Measurements from ENCODE around the gene RACK1. TPM values are rescaled to one million over a fixed set of nuclear protein-coding genes. Genes with fewer than 3 reads are reported as not detected.
"Not testable (repeated sequence)": the region's sequence is repeated elsewhere in the genome, so short reads cannot be mapped to it uniquely, and the experiment has no call there.

The RACK1 gene
- 1,122 TPM for total RNA-seq

DNA sequence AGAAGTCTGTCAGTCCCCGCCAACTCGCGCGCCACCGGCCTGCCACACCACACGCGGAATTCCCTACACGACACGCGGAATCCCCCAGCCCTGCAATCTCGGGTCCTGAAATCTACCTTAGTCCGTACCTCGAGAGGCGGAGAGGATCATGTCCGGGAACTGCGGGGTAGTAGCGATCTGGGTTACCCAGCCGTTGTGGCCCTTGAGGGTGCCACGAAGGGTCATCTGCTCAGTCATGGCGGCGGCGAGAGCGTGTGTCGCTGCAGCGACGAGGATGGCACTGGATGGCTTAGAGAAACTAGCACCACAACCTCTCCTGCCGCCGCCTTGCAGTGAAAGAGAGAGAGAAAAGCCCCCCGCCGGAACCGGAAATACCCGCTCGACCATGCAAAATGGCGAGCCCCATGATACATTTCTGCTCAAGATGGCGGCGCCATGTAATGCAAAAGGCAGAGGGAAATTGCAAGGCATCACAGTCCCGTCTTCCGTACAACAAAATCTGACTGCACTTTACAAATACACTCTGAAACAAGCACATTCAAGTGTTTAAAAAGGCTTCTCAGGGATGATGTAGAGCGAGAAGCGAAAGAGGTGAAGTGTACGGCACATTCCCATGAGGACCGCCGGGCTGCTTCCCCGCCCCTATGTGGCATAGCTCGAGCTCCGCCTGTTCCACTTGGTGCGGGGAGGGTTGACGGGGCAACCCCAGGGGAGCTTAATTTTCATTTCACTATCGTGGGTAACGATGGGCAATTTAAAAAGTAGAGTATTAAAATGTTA lies at the start of gene RACK1:
RACK1 (minus strand) TSS at position 343 of the 780 bp plus-strand sequence; CDS start at position 237, 106 bp downstream.
- intact Hi-C loops (cut with DNase I): no loop called here

DNA sequence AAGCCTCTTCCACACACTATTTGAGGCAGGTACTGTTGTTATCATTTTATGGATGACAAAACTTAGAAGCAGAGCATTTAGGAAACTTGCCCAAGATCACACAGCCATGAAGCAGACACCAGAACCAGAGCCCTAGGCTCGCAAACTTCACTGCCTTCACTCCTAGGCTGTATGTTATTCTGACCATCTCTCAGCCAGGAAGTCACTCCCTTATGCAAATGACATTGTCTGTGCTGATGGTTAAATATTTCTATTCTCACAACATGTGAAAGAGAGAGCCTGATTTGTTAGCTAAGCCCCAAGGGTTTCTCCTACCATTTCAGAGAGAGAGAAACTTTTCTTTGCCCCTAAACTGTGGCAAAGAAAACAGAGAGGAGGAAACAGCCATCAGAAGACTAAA lies 43.6 kb upstream of the RACK1 start:
- ATAC-seq; intact Hi-C loops (cut with DNase I); DNase-seq (ENCODE audit: low spot score): not testable (repeated sequence)

More for the DNA sequence above, at the start of gene RACK1:
- DNase-seq (ENCODE audit: low spot score): peak; percentile 92
- ATAC-seq: peak; percentile 82

DNA sequence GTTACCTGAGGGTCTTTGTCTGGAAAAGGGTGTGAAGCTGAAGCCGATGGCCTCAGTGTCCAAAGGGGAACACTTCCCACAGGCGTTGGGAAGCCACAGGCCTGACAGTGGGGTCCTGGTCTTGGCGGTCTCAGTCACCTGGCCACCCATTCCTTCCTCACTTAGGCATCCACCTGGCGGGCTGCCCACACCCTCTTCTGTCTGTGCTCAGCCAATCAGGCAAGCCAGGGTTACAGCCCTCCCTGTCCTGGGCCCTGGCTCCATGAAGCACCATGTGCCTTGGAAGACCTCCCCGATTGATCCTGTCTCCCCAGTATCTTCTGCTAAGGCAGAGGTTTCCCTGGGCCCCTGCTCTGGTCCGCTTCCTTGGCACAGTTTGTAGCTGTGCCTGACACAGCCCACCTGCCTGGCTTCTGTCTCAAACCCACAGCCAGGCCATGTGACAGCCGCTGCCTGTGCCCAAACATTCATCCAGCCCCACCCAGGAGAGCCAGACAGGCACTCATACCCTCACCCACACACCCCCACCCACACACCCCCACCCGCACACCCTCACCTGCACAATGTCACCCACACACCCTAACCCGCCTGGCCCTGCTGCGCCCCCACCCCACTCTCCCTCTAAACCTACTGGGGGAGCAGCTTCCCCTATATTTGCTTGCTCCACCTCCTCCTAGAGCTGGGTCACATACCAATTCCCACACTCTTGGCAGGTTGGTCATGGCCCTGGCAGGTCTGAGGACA lies 42.4 kb upstream of the RACK1 start:
- ATAC-seq; intact Hi-C loops (cut with DNase I); DNase-seq (ENCODE audit: low spot score): not testable (repeated sequence)

DNA sequence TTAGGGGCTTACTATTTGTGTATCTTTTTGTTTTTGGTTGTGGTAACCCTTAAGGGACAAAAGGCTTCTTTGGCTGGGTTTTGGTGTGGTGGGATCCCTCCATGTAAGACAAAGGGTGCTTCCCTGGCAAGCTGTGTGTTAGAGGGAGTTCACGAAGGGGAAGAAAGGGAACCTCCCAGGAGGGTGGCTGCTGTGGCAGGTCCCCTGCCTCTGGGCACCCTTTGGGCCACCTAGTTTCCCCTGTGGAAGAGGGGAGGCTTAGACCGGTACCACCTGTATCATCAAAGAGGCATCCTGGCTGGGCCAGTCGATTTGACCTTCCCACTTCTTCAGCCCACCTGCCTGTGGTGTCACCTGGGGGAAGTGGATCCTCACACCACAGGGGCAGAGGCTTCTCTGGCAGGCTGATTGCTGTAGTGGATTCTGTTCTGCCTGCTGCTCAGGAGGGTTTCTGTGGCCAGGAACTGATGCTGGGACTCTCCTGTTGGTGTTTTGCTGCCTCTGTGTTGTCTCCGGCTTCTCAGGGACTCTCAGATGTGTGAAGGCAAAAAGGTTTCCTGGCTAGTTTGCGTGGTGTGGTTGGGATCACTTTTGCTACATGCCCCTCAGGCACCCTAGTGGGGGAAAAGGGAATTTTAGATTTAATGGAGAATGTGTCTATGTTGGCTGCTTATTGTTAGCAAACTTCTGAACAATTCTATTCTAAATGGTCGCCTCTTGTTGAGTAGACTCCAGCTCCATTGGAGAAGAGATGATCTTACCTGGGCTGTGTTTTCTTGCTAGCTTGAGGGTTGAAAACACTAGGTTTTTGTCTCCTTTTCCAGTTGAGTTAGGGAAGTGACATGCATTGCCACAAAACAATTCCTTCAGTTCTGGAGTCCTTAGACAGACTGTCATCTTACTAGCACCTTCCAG lies 40.4 kb upstream of the RACK1 start:
- DNase-seq (ENCODE audit: low spot score); intact Hi-C loops (cut with DNase I); ATAC-seq: not testable (repeated sequence)

DNA sequence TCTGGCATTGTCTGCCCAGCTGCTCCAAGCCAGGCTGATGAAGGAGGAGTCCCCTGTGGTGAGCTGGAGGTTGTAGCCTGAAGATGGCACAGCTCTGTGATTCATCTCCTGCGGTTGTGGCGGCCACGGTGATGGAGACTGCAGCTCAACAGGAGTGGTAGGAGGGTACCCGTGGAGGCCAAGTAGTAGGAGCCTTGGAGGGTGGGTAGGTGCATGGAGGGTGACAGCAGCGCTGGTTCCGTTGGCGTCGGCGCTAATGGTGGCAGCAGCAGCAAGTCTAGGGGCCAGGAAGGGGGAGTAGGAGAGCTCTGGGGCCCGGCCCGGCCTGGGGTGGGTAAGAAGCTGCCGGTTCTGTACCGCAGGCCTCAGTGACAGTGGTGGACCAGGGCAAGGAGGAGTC lies 39.6 kb upstream of the RACK1 start:
- no peak for ATAC-seq
- intact Hi-C loops (cut with DNase I): no loop called here
- no peak for DNase-seq (ENCODE audit: low spot score)

DNA sequence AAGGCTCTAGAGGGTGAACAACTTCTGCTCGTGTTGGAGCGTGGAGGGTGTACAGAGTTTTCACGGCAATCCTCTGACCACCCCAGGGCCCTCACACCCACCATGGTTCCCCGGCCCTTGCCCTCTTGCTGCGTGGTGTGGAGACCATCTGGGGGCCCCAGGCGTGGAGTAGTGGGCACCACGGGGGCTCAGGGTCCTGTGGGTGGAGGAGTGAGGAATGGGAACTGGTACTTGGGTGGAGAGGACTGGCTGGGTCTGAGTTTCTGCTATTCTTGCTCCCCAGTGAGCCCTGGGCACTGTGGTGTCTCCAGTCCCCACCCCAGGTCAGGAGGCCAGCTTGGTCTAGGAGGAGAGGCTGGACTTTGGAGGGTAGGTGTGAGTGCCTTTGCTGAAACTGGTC lies 39.2 kb upstream of the RACK1 start:
- DNase-seq (ENCODE audit: low spot score) (no peak), ATAC-seq (no peak)
- intact Hi-C loops (cut with DNase I): no loop called here

DNA sequence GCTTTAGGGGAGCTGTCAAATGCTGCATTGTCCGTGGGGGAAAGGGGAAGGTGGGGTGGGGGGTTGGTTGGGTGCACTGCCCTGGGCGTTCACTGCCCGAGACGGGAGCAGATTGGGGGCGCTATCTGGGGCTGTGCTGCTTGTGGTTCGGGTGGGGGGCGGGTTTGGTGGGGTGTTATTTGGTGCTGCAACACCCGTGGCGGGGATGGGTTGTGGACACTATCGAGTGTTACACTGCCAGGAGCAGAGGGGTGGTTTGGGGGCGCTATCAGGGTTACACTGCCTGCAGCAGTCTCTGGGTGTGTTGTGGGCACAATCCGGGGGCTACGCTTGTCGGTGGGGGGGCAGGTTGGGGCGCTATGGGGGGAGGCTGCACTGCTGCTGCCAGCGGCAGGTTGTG lies 38.7 kb upstream of the RACK1 start:
- DNase-seq (ENCODE audit: low spot score); ATAC-seq; intact Hi-C loops (cut with DNase I): not testable (repeated sequence)

DNA sequence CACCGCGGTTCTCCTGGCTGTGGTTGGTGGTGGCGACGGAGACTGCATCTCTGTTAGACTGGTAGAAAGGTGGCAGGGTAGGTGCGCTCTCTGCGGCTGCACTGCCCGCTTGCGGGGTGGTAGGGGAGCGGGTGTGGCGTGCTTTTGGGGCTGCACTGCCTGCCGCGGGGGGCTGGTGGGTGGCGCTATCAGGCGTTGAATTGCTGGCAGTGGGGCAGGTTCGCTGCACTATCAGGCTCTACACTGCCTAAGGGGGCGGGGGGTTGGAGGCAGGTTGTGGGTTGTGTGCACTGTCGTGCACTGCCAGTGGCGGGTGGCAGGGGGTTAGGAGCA lies 38.2 kb upstream of the RACK1 start:
- ATAC-seq: no peak

DNA sequence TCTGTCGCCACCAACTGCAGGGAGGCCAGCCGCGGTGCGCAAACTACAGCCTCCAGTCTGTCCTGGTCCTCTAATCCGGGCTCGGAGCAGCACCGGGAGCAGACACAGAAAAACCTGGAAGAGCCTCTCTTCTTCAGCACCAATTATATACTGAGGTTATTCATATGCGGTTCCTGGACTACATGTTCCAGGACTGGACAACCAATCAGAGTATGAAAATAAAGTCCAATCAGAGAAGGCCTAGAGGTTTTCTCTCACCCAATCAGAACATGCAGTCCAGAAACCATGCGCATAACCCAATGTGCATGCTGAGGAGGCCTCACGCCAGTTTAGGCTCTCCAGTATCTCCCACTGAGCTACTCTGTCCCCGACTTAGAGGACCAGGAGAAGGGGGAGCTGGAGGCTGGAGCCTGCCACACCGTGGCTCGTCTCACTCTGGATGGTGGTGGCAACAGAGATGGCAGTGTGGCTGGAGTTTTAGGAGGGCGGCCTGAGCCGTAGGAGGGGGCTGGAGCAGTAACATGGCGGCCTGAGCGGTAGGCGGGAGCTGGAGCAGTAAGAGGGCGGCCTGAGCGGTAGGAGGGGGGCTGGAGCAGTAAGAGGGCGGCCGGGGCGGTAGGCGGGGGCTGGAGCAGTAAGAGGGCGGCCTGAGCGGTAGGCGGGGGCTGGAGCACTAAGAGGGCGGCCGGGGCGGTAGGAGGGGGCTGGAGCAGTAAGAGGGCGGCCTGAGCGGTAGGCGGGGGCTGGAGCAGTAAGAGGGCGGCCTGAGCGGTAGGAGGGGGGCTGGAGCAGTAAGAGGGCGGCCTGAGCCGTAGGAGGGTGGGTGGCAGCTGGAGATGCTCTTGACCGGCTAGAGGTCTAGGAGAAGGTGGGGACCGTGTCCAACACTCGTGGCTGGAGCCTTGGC lies 37.6 kb upstream of the RACK1 start:
- ATAC-seq: no peak
- intact Hi-C loops (cut with DNase I): no loop called here
- no peak for DNase-seq (ENCODE audit: low spot score)

More for the DNA sequence above, 38.2 kb upstream of the RACK1 start:
- intact Hi-C loops (cut with DNase I): no loop called here
- no peak for DNase-seq (ENCODE audit: low spot score)

DNA sequence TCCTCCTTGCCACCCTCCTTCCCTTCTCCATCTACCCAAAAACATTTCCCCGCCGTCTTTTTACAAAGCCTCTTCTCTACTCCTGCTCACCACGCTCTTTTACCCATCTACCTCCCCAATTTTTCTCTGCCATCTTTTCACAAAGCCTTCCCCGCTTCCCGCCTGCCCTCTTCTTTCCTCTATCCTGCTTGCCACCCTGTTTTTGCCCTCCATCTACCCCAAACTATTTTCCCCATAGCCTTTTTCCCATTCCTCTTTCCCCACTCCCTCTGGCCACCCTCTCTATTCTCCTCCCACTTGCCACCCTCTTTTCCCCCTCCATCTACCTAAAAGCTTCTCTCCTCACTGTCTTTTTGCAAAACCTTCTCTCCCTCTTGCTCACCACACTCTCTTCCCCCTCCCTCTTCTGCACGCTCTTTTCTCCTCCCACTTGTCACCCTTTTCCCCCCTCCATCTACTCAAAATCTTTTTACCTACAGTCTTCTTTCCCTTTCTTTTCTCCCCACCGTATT lies 36.6 kb upstream of the RACK1 start:
- ATAC-seq (no peak), DNase-seq (ENCODE audit: low spot score) (no peak)
- intact Hi-C loops (cut with DNase I): no loop called here

DNA sequence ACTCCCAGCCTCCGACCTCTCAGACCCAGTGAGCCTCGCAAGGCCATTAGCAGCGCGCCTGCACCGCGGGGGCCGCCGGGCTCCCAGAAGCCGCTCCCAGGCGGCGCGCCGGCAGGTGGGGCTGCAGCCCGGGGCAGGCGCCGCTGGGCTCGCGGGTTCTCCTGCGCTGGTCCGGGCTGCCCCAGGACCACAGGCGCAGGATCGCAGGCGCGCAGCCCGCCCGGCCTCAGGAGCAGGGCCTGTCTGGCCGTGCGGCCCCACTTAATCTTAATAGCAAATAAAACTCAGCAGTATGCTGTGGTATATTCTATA lies 29.7 kb upstream of the RACK1 start:
- DNase-seq (ENCODE audit: low spot score); intact Hi-C loops (cut with DNase I); ATAC-seq: not testable (repeated sequence)

DNA sequence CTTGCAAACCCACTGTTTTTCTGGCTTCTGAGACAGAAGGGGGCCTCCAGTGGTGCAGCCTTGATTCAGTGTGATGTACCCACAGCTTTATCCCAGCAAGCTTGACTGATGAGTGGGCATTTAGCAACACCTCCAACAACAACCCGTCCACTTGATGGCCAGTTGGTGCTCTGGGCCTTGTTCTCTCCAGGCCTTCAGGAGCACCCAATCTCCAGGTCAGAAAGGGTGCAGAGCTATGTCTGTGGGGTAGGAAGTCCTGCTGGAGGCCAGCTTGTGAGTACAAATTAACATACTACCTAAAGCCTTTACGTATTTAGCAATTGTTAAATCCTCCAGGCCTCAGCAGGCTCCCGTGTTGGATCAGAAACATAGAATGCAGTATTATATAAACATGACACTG lies 27.4 kb upstream of the RACK1 start:
- no peak for DNase-seq (ENCODE audit: low spot score)
- intact Hi-C loops (cut with DNase I): no loop called here
- no peak for ATAC-seq

DNA sequence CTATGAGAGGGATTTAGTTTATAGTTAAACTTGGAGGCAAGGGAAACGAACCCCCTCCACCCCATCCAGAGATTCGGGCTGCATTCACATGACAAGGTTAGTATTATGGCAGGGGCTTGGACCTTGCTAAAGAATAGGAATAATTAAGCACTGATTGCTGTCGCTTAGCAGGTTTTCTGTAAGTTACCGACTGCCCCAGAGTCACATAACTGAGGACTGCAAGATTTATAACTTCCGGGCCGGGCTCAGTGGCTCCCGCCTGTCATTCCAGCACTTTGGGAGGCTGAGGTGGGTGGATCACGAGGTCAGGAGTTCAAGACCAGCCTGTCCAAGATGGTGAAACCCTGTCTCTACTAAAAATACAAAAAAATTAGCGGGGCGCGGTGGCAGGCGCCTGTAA lies 24.2 kb upstream of the RACK1 start:
- ATAC-seq; DNase-seq (ENCODE audit: low spot score); intact Hi-C loops (cut with DNase I): not testable (repeated sequence)

DNA sequence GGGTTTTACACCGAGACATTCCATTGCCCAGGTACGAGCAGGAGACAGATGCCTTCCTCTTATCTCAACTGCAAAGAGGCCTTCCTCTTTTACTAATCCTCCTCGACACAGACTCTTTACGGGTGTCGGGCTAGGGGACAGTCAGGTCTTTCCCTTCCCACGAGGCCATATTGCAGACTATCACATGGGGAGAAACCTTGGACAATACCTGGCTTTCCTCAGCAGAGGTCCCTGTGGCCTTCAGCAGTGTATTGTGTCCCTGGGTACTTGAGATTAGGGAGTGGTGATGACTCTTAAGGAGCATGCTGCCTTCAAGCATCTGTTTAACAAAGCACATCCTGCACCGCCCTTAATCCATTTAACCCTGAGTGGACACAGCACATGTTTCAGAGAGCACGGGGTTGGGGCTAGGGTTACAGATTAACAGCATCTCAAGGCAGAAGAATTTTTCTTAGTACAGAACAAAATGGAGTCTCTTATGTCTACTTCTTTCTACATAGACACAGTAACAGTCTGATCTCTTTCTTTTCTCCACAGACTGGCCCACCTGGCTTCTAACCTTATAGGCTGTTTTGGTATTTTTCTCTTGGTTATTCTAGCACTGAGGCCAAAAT lies 23.7 kb upstream of the RACK1 start:
- ATAC-seq; DNase-seq (ENCODE audit: low spot score); intact Hi-C loops (cut with DNase I): not testable (repeated sequence)

DNA sequence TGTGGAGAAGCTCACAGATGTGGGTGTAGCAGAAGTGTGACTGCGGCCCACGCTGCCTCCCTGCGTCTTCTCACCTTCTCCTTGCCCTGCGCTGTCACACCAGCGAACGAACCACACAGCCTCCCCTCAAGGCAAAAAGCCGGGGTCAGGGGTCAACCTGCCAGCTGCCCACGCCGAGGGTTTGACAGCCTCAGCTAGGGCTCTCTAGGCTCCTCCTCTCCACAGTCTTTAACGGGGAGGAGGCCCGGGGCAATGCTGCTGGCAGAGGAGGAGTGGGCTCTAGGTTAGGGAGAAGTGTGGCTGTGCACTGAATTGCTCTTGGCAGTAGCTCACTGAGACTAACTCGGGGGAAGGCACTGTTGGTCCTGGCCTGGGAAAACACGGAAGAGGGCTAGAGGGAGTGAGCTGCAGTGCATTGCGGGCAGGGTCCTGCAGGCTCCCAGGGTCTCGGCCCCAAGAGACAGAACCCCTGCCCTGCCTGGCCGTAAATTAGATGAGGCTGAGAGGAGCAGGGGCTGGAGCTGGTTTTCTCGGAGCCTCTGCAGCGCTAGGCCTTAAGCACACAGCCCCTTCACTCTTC lies 21.5 kb upstream of the RACK1 start:
- no peak for DNase-seq (ENCODE audit: low spot score)
- no peak for ATAC-seq
- intact Hi-C loops (cut with DNase I): no loop called here

DNA sequence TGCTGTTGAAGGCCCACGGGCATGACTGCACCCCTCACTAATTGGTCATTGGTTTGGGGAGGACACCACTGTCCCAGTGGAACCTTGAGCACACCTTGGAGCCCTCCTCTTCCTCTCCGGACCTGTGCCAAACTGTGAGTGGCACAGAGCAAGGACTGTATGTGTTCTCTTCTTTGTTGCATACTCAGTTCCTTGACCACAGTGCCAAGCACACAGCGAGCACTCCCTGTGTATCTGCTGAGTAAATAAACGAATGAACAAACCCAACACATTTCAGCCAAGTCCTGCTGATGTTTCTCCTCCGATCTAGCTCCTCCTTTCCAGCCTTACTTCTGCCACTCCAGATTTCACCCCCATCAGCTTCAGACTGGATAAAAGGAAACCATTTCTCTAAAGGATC lies 19.9 kb upstream of the RACK1 start:
- intact Hi-C loops (cut with DNase I): no loop called here
- ATAC-seq (no peak), DNase-seq (ENCODE audit: low spot score) (peak; percentile 32)

DNA sequence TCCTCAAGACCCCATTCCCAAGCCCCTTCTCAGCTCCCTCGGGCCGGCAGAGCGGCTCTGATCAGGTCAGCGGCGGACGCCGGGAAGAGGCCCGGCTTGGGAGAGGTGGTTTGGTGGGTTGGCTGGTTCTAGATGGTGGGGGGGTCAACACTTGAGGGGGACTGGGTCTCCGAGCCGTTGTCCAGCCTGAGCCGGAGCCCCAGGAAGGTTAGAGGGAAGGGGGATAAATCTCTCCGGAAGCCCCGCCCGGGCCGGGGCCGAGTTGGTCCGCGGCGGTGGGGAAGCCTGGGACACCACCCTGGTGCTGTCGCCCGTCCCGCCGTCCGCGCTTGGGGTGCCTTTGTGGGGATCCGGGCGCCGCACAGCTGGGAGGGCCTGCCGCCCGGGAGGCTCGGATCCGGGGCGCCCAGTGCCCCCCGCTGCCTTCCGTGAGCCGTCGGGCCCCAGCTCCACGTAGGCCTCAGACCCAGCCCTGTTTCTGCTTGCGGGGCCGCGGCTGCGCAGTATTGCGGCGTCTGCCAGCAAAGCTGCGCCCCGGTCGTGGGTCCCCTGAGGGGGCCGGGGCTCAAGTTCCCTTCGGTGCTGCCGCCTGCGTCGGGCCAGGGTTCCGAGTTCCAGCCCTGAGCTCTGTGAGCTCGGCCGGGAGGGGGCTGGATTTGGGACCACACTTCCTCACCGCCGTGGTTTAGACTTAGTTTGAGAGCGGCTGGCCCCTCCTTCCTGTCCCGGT lies 17.8 kb upstream of the RACK1 start:
- DNase-seq (ENCODE audit: low spot score) (peak; percentile 83), ATAC-seq (peak; percentile 70)
- intact Hi-C loops (cut with DNase I): no loop called here

All from sciatic nerve (tissue), 2 donors.